Measurements from ENCODE around the gene SCGB1D2.

Gene SCGB1D2

GRCh38 chr11:62236187-62236586 is 5.9 kb upstream of the SCGB1D2 start:
- CTCF ChIA-PET, result interaction anchor here (0.6 kb wide), 2 partner anchors 75 to 1093 kb away, joined by 3 read pairs; no protein-coding TSS in a partner anchor
- no peak for DNase-seq (ENCODE audit: low spot score)
- H3K27ac ChIP-seq, result no peak overlapping the region
- POLR2A ChIA-PET (ENCODE audit: low non-redundant PET), result no interaction called here
- TF ChIP-seq, protein P1, sequence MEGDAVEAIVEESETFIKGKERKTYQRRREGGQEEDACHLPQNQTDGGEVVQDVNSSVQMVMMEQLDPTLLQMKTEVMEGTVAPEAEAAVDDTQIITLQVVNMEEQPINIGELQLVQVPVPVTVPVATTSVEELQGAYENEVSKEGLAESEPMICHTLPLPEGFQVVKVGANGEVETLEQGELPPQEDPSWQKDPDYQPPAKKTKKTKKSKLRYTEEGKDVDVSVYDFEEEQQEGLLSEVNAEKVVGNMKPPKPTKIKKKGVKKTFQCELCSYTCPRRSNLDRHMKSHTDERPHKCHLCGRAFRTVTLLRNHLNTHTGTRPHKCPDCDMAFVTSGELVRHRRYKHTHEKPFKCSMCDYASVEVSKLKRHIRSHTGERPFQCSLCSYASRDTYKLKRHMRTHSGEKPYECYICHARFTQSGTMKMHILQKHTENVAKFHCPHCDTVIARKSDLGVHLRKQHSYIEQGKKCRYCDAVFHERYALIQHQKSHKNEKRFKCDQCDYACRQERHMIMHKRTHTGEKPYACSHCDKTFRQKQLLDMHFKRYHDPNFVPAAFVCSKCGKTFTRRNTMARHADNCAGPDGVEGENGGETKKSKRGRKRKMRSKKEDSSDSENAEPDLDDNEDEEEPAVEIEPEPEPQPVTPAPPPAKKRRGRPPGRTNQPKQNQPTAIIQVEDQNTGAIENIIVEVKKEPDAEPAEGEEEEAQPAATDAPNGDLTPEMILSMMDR (conservative IDR thresholded peaks at IDR 0.05; ENCODE audit: low read depth), result no peak

DNA sequence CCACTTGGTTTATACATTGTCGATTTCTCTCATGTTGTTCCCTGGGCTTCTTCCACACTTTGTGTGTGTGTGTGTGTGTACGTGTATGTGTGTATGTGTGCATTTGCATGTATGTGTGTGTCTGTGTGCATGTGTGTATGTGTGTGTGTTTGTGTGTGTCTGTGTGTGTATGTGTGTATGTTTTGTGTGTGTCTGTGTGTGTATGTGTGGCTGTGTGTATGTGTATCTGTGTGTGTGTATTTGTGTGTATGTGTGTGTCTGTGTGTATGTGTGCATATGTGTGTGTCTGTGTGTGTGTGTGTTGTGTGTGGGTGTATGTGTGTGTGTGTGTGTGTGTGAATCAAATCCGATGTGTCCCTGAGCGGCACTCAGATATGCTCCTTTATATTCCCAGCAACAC is 4.5 kb upstream of the SCGB1D2 start:
- no peak overlapping the region for H3K27ac ChIP-seq
- DNase-seq (ENCODE audit: low spot score), result no peak
- POLR2A ChIA-PET (ENCODE audit: low non-redundant PET), result no interaction called here
- CTCF ChIA-PET, result no interaction called here
- TF ChIP-seq, protein P1 (conservative IDR thresholded peaks at IDR 0.05; ENCODE audit: low read depth), result no peak

DNA sequence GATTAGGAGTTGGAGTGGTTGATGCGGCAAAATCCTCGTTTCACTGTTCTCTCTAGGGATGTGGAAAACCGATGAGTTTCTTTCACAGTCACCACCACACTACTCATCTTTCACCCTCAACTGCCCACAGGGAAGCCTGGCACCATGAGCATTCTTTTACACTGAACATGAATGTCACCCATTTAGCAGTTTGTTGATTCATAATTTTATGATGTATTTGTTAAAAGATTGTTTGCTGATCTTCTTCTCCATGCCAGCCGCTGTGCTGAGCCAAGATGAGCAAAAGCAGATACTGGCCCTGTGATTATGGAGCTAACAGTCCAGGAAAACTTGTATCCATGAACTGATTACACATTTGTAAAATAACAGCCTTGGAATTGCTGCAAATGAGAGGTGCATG is 3.9 kb upstream of the SCGB1D2 start:
- TF ChIP-seq, protein P1 (conservative IDR thresholded peaks at IDR 0.05; ENCODE audit: low read depth), result no peak
- ChIA-PET POLR2A (ENCODE audit: low non-redundant PET) (no interaction called here), CTCF (no interaction called here)
- no peak for DNase-seq (ENCODE audit: low spot score)
- no peak overlapping the region for H3K27ac ChIP-seq

- CTCF ChIA-PET, result interaction anchor here (0.5 to 0.6 kb wide), 2 partner anchors 12 to 65 kb away, joined by 3 read pairs; no protein-coding TSS in a partner anchor
- H3K27ac ChIP-seq, result no peak overlapping the region
- DNase-seq (ENCODE audit: low spot score), result no peak
- TF ChIP-seq, protein P1 (conservative IDR thresholded peaks at IDR 0.05; ENCODE audit: low read depth), result no peak
- POLR2A ChIA-PET (ENCODE audit: low non-redundant PET), result no interaction called here
These were observed 944 bp upstream of the SCGB1D2 start for GRCh38 chr11:62241095-62241494.

GRCh38 chr11:62245271-62245753 is 3.3 kb downstream of the SCGB1D2 start:
- DNase-seq (ENCODE audit: low spot score), result peak; percentile 12
- TF ChIP-seq, protein P1 (conservative IDR thresholded peaks at IDR 0.05; ENCODE audit: low read depth), result no peak
- no peak overlapping the region for H3K27ac ChIP-seq
- ChIA-PET POLR2A (ENCODE audit: low non-redundant PET) (no interaction called here), CTCF (no interaction called here)

DNA sequence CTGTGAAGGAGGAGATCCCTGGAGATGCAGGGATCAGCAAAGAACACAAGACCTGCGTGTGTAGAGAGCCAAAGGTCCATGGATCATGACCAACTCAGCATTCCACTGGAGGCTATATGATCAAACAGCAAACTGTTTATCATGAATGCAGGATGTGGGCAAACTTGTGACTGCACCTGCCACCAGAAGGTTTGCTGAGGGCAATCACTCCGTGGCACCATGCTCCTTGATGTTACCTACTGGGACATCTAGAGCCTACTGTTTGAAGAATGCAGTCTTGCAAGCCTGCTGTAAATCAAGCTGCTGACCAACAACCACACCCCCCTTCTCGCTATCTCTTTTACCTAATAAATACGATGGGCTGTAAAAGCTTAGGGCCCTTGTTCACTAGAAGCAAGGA is 9.7 kb downstream of the SCGB1D2 start:
- no peak overlapping the region for H3K27ac ChIP-seq
- ChIA-PET CTCF (no interaction called here), POLR2A (ENCODE audit: low non-redundant PET) (no interaction called here)
- TF ChIP-seq, protein P1 (conservative IDR thresholded peaks at IDR 0.05; ENCODE audit: low read depth), result no peak
- no peak for DNase-seq (ENCODE audit: low spot score)
